Kidney epithelial cell (primary cell): ENCODE data around the gene CDK14. TPM values are rescaled to one million over a fixed set of nuclear protein-coding genes. Genes with fewer than 3 reads are reported as not detected.

Experiments
- DNase-seq: peaks from one replicate; pipeline ENCODE4 v3.0.0-alpha.2; 2010; ENCODE audit warnings: low read depth
- H3K27me3 ChIP-seq: 2 replicates; pipeline ENCODE4 v1.6.0; 2011; ENCODE audit warnings: low read length; ENCODE audit not compliant: control insufficient read depth, insufficient read depth
- H3K36me3 ChIP-seq: 2 replicates; pipeline ENCODE4 v1.5.1; 2011; ENCODE audit warnings: low read length; ENCODE audit not compliant: control insufficient read depth, insufficient read depth
- H3K4me3 ChIP-seq: 2 replicates; pipeline ENCODE4 v1.5.1; 2011; ENCODE audit warnings: low read depth, mild to moderate bottlenecking, control low read depth, low read length
- total RNA-seq: library from RNA; depleted of rRNA; stranded (reverse); fragments of >200 nt; gene quantifications from 2 replicates; pipeline ENCODE4 v1.2.3, GENCODE V29; 2015
- TF ChIP-seq, protein P1 (sequence below): IDR thresholded peaks from 2 replicates; pipeline ENCODE4 v1.5.1; 2011; ENCODE audit warnings: mild to moderate bottlenecking, moderate library complexity, low read length, control low read depth, inconsistent platforms; ENCODE audit not compliant: insufficient read depth, poor library complexity, severe bottlenecking

The CDK14 gene
- total RNA-seq, 1 donor from 2014 or later: 18.2 TPM

DNA sequence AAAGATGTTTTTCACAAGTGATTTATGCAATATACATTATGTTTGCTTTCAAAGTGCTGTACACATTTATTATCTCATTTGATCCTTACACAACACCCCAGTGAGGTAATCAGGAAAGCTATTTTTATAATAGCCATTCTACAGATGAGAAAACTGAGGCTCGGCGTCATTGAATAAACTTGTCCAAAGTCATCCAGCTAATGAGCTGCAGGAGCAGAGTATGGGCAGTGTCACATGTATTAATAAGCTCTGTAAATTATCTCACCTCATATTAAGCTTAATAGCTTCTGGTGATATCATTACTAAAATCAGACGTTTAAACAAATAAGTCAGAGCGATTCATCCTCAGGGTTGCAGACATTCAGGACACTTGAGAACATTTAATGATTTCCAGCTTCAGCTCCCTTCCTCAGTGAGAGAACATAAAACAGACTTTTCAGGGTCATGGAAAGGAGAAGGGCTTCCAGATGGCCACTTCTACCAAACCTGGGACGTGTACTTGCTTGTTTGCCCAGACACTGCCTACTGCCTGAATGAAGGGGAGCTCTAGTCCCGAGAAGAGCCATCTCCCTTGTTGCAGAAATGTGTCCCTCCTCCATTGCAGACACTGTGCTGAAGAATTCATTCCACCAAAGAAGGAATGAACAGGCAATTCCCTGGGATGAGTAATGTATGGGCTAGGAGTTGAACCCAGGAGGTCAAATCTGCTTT is 647.6 kb downstream of the CDK14 start:
- H3K4me3 ChIP-seq: no peak overlapping the region
- TF ChIP-seq, protein P1, sequence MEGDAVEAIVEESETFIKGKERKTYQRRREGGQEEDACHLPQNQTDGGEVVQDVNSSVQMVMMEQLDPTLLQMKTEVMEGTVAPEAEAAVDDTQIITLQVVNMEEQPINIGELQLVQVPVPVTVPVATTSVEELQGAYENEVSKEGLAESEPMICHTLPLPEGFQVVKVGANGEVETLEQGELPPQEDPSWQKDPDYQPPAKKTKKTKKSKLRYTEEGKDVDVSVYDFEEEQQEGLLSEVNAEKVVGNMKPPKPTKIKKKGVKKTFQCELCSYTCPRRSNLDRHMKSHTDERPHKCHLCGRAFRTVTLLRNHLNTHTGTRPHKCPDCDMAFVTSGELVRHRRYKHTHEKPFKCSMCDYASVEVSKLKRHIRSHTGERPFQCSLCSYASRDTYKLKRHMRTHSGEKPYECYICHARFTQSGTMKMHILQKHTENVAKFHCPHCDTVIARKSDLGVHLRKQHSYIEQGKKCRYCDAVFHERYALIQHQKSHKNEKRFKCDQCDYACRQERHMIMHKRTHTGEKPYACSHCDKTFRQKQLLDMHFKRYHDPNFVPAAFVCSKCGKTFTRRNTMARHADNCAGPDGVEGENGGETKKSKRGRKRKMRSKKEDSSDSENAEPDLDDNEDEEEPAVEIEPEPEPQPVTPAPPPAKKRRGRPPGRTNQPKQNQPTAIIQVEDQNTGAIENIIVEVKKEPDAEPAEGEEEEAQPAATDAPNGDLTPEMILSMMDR: no peak
- no peak for DNase-seq

GRCh38 chr7:91247500-91247899 is 651.4 kb downstream of the CDK14 start:
- DNase-seq: no peak
- Histone ChIP-seq H3K36me3 (no peaks in the 10 kb centered on the region), H3K27me3 (no peaks in the 10 kb centered on the region), H3K4me3 (no peak overlapping the region)
- TF ChIP-seq, protein P1: no peak

More for the DNA sequence above, 647.6 kb downstream of the CDK14 start:
- H3K27me3 ChIP-seq: no peaks in the 10 kb centered on the region
- no peaks in the 10 kb centered on the region for H3K36me3 ChIP-seq

DNA sequence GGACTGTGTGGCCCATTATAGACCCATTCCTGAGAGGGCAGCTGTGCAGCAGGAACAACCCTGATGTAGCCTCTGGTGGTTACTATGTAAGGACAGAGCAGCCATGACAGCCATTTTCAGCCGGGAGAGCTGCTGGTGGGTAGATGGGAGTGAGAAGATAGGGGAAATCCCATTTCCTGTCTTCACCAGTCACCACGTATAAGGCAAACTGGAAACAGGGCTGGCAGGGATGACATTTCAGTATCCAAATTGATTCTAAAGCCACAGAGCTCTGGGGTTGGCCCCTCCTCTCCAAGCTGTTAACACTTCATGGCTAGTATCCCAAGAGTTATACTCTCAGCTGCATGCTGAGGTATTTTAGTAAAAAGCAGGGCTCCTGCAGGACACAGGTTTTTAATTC is 652.9 kb downstream of the CDK14 start:
- TF ChIP-seq, protein P1: no peak
- DNase-seq: no peak
- H3K27me3 ChIP-seq: no peaks in the 10 kb centered on the region
- H3K4me3 ChIP-seq: no peak overlapping the region
- no peaks in the 10 kb centered on the region for H3K36me3 ChIP-seq

GRCh38 chr7:91249506-91250233 is 653.5 kb downstream of the CDK14 start:
- DNase-seq: peak; percentile 66
- Histone ChIP-seq H3K36me3 (no peaks in the 10 kb centered on the region), H3K27me3 (no peaks in the 10 kb centered on the region), H3K4me3 (no peak overlapping the region)
- TF ChIP-seq, protein P1: no peak

DNA sequence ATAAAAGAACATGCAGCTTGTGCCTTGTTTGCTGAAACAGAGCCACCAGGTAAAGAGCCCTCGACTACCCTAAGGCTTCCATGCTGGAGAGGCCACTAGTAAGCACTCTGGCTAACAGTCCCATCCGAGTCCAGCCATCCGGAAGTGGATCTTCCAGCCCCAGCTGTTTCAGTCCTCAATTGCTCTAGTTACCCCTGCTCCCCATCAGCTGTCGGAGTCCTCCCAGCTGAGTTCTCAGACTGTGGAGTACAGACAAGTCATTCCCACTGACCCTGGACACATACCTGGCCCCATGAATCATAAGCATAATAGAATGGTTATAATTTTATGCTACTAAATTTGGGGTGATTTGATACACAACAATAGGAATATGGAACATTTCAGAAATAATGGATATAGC is 654.6 kb downstream of the CDK14 start:
- Histone ChIP-seq H3K27me3 (no peaks in the 10 kb centered on the region), H3K4me3 (no peak overlapping the region), H3K36me3 (no peaks in the 10 kb centered on the region)
- TF ChIP-seq, protein P1: no peak
- no peak for DNase-seq

DNA sequence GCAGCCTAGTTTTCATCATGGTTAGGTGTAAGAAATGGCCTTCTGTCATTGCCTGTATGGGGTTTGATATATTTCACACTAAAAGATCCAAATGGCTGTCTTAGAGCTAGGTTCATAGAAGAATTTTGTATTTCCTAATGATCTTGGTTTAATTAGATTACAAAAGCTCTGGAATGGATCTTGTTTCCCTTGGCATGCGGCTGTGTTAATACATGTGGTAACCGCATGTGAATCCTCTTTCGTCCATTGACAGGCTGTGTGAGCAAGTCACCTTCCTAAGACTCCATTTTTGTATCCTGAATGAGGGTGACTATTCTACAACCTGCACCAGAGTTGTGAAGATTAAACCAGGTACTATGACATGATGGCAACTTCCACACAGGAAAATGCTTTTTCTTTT is 655.8 kb downstream of the CDK14 start:
- no peak overlapping the region for H3K4me3 ChIP-seq
- H3K27me3 ChIP-seq: no peaks in the 10 kb centered on the region
- TF ChIP-seq, protein P1: no peak
- no peaks in the 10 kb centered on the region for H3K36me3 ChIP-seq
- no peak for DNase-seq
